Left renal cortex interstitium (tissue), 4 donors: ENCODE measurements around the gene OR2A7. TPM values are rescaled to one million over a fixed set of nuclear protein-coding genes. Genes with fewer than 3 reads are reported as not detected.
"Not testable (repeated sequence)": the region's sequence is repeated elsewhere in the genome, so short reads cannot be mapped to it uniquely, and the experiment has no call there.

Source experiments
- DNase-seq, 4 donors: peaks; one replicate each; pipeline ENCODE4 v3.0.0-alpha.2; 2013; ENCODE audit warnings: low read depth in 4 of 4, low spot score in 2 of 4, missing footprints in 1 of 4
- polyA plus RNA-seq, 4 donors: library from polyadenylated mRNA; unstranded; fragments of 120-200 nt; gene quantifications; one replicate each; pipeline ENCODE4 v1.2.1, GENCODE V29; 2013; ENCODE audit not compliant: insufficient read length in 4 of 4

Gene OR2A7
- 10 to 100 TPM in 2 of 4 donors, 1 to 10 TPM in 2; 4.3 to 27.2 (median 11.3) TPM for polyA plus RNA-seq

DNA sequence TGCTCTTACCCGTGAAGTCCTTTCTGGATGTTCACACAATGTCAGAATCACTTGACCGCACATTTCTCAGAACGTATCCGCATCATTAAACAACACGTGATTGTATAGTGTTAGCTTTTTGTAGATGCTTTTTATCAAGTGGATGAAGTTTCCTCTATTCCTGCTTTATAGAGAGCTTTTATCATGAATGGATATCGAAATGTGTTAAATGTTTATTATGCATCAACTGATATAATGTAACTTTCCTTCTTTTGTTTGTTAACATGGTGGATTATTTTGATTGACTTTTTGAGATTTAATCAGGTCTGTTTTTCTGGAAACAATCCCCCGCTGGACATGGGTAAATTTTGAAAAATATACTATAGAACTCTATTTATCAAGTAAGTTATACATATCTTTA is at the start of gene OR2A7:
Gene OR2A7, minus strand, starts transcription at position 101 of the 400 bp plus-strand sequence. CDS start 5,164 bp downstream, outside the sequence.
- DNase-seq: not testable (repeated sequence)

DNA sequence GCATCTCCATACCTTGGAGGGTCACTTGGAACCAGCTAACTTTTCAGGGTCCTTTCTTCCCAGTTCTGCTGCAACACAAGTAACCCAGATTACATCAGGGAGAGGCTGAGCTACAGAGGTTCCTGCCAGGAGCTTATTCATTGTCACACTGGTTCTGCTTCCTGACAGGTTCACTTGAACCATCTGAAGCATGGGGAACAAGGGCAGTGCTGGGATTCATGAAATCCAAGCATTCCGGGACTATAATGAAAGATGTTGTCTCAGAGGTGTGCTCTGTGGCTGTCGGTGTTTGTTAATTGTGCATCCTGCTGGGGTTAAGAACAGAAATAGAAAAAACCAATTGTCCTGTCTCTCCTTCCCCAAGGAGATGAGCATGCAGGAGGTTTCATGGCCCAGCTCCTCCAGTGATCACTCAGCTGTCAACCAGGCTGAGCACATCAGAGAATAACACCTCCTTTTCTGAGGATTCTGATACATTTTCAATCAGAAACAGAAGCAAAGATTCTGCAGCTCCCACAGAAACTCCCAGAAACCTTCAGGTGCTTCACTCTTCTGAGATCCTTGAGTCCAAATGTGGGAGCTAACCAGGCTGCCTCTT is 47.4 kb upstream of the OR2A7 start, which contains the start of gene OR2A1:
Gene OR2A1, plus strand, starts transcription at position 548 of the 598 bp plus-strand sequence. CDS start 5,706 bp downstream, outside the sequence.
- not testable (repeated sequence) for DNase-seq

- not testable (repeated sequence) for DNase-seq
Observed at GRCh38 chr7:144311218-144311617, 46.6 kb upstream of the OR2A7 start.

DNA sequence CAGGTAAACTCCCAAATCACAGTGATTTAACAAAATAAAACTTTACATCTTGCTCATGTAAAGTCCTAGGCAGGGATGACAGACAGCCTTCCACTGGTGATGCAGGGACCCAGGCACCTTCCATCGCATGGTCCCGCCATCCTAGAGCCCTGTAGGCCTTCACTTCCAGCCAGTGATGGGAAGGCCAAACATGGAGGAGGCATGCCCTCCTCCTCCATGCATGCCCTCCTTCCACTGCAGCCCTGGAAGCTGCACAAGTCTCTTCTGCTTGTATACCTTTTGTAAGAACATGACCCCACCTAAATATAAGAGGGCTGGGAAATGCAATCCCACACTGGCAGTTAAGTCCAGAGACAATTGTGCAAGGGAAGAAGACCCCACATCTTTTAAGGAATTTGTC is 45.1 kb upstream of the OR2A7 start:
- not testable (repeated sequence) for DNase-seq

- not testable (repeated sequence) for DNase-seq
Observed at GRCh38 chr7:144305156-144305555, 40.6 kb upstream of the OR2A7 start.

DNA sequence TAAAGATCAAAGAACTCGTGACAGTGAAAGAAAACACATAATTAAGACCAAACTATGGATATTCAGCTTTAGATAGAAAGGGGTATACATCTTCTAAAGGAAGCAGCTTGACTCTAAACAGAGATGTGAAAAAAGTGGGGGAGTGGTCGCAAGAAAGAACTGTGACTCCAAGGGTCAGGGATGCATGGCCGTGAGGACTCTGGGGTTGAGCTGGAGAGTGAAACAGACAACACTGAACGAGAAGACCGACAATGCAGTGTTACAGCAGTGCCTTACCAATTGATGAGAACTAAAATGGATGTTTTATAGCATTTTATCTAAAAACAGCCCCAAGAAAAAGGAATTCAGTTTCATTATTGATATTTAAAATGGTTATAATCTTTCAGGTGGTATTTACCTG is 39.0 kb upstream of the OR2A7 start:
- DNase-seq: not testable (repeated sequence)

- not testable (repeated sequence) for DNase-seq
Observed at GRCh38 chr7:144302578-144303303, 38.1 kb upstream of the OR2A7 start.

DNA sequence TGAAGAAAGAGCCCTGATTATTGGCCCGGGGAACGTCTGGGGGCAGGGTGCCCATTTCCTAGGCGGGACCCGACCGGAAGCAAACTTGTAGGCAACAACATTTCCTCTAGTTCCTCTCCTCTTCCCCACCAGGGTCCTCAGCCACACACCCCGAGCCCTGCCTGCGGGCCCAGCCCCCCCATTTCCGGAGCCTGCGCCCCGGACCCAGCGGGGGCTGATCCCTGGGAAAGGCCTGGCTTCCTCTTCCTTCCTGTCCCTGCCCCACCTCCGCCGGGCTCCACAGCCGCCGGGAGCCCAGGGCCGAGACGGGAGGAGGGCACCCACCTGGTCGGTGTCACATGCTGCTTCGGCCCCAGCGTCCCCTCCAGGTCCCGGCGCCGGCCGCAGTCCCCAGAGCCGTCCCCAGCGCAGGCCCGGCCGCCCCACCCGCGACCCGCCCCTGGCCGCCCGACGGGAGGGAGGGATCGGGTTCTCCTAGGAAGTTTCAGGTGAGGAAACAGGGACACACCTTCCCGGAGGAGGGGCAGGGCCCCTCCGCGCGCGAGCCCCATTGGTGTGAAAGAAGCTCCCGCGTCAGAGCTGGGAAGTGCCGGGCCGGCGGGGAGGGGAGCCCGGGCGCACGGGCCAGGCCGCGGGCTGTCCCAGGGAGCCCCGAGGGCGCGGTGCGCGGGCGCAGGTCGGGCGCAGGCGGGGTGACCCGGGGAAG is 29.4 kb upstream of the OR2A7 start:
- DNase-seq: not testable (repeated sequence)

DNA sequence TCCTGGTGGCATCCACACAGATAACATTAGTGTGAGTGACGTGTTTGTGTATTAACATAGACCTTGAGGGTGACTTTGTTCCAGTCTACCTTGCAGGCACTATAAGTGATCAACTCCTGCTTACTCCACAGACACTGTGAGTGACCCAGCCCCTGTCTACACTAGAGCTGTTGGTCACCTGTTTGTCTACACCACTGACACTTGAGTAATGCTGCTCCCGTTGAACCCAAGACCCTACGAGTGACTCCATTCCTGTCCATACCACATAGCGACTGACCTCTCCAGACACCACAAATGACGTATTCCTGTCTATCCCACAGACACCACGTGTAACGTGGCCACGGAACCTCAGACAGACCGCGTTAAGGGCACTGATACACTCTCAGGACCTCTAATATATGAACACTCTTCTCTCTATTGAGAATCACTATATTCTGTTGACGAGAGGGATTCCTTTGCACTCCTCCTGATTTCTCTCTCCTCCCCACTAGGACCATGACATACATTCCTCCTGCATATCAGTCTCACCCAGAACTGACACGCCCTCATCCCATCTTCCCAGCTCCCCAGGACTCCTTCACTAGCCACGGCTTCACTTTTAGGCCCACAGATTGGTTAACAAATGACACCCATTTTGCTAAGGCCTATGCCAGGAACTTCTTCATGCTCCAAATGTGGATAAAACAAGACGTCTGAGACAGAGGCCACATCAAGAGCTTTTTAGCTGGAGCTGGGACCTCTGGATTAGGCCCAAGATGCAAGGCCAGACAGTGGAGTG is 28.0 kb upstream of the OR2A7 start:
- DNase-seq: not testable (repeated sequence)

GRCh38 chr7:144291607-144292006 is 27.0 kb upstream of the OR2A7 start:
- not testable (repeated sequence) for DNase-seq

GRCh38 chr7:144287171-144287784 is 22.7 kb upstream of the OR2A7 start:
- DNase-seq: not testable (repeated sequence)

DNA sequence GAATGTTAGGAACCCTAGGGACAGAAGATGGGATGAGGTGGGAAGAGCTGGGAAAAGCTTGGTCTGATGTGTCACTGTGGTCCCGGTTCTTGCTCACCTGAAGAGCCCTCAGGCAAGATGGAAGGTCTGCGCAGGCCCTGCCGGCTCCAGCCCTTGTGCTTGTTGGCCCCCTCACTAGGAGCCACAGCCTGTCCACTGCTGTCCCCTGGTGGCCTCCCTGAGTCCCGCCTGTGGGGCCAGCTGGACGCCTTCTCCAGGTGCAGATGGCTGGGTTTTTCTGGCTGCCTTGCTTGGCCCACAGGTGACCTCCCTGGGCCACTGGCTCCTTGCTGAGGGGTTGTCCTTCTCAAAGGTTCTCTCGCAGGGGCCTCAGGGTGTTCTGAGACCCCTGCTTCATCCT is 19.1 kb upstream of the OR2A7 start:
- not testable (repeated sequence) for DNase-seq

DNA sequence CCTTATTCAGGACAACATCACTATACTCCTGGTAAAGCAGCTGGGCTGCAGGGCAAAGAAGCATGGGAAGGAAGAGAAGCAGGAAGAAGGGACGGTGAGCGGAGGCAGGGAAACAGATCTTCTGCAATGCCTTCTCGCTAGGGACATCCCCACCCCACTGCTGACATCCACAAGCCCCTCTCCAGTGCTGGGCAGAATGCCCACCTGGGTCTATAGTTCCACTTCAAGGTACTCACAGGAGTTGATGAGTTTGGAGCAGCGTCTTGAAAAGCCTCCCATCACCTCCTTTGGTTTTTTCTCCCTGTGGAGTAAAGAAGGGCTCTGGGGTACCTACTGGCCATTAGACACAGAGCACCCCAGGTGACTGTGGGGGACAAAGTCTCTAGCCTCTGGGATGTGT is 17.9 kb upstream of the OR2A7 start:
- not testable (repeated sequence) for DNase-seq

- DNase-seq: not testable (repeated sequence)
Observed at GRCh38 chr7:144281981-144282380, 17.4 kb upstream of the OR2A7 start.

GRCh38 chr7:144280010-144280409 is 15.4 kb upstream of the OR2A7 start:
- not testable (repeated sequence) for DNase-seq

GRCh38 chr7:144275281-144275680 is 10.7 kb upstream of the OR2A7 start:
- DNase-seq: not testable (repeated sequence)

DNA sequence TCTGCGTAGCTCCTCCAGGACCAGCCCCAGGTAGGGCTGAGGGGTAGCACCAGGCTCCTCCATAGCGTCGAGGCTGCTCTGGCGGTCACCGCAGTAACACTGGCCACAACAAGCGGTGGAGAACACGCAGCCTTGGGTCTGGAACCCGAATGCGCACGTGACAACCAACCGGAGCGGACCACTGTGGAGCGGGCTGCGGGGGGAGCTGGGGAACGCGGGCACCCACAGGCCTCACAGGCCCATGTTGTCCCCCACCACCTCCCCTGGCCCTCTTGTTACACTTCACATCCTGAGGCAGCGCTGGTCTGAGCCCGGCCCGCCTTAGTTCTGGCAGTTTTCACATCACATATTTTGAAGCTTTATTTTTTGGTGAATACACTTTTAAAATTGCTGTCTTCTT is 4.6 kb upstream of the OR2A7 start, which contains the start of gene CTAGE8:
Gene CTAGE8, minus strand, starts transcription at position 101 of the 400 bp plus-strand sequence. Its CDS starts 38 bp downstream, at position 63.
- not testable (repeated sequence) for DNase-seq

GRCh38 chr7:144262128-144262527 is 2.5 kb downstream of the OR2A7 start:
- not testable (repeated sequence) for DNase-seq

DNA sequence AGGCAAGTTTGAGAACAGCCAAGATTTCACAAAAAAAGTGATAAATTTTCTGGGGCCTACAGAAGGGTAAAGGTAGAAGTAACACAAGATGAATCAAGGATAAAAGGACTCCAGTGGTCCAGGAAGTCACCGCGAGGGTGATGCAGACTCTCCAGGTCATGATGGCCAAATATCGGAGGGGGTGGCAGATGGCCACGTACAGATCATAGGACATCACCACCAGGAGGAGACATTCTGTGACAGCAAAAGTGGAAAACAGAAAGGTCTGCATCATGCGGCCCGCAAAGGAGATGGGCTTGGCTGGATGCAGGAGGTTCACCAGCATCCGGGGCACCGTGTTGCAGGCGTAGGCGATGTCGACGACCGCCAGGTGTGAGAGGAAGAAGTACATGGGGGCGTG is 5.5 kb downstream of the OR2A7 start:
- not testable (repeated sequence) for DNase-seq

DNA sequence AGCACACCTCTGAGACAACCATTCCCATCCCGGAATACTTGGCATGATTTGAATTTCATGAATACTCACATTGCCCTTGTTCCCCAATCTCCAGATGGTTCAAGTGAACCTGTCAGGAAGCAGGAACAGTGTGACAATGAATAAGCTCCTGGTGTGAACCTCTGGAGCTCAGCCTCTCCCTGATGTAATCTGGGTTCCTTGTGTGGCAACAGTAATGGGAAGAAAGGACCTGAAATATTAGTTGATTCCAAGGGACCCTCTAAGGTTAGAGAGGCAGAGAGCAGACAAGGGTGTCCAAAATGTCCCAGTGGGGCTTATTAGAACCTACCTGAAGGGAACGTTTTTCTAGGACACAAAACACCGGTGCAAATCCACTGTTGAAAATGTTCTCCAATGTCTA is 8.5 kb downstream of the OR2A7 start:
- no peak for DNase-seq
